Duodenal mucosa (tissue), 2 donors: ENCODE data around the gene COG4.
A peak's percentile ranks its signal among the peaks of the same experiment; 100 is the strongest.

Source experiments
- H3K27ac ChIP-seq: one replicate; pipeline ENCODE4 v1.7.0; 2013; ENCODE audit warnings: low read depth, low read length
- H3K27me3 ChIP-seq, 2 donors: one replicate each; pipeline ENCODE4 v1.7.0; 2013; ENCODE audit warnings: low read length in 2 of 2, control low read depth in 1 of 2; ENCODE audit not compliant: insufficient read depth in 2 of 2, control insufficient read depth in 1 of 2
- H3K36me3 ChIP-seq, 2 donors: one replicate each; pipeline ENCODE4 v1.7.0; 2013; ENCODE audit warnings: low read length in 2 of 2, control low read depth in 1 of 2; ENCODE audit not compliant: insufficient read depth in 2 of 2, control insufficient read depth in 1 of 2
- H3K4me1 ChIP-seq, 2 donors: one replicate each; pipeline ENCODE4 v1.7.0; 2013; ENCODE audit warnings: low read length in 2 of 2, control low read depth in 1 of 2; ENCODE audit not compliant: insufficient read depth in 2 of 2, control insufficient read depth in 1 of 2
- H3K4me3 ChIP-seq, 2 donors: one replicate each; pipeline ENCODE4 v1.7.0; 2013; ENCODE audit warnings: low read length in 2 of 2, low read depth in 1 of 2
- H3K9ac ChIP-seq, 2 donors: one replicate each; pipeline ENCODE4 v1.7.0; 2013; ENCODE audit warnings: low read length in 2 of 2, low read depth in 1 of 2
- H3K9me3 ChIP-seq, 2 donors: one replicate each; pipeline ENCODE4 v1.7.0; 2013; ENCODE audit warnings: low read length in 2 of 2, control low read depth in 1 of 2; ENCODE audit not compliant: control insufficient read depth in 1 of 2

The COG4 gene

DNA sequence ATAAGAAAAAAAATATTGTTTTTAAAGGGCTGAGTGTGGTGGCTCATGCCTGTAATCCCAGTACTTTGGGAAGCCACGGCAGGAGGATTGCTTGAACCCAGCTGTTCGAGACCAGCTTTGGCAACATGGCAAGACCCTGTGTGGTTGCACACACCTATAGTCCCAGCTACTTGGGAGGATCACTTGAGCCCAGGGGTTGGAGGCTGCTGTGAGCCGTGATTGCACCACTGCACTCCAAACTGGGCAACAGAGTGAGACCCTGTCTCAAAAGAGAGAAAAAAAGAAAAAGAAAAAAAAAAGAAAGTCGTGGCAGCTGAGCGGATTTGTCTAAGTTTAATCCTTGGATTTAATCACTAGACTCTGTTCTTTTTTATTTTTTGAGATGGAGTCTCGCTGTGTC, 75.3 kb downstream of the COG4 start:
- no peak overlapping the region for H3K27ac ChIP-seq
- H3K4me1 ChIP-seq = peaks cover 0 to 9% of the 10 kb centered on the region in 2 donors
- no peaks in the 10 kb centered on the region for H3K9me3 ChIP-seq
- no peak overlapping the region for H3K9ac ChIP-seq
- no peaks in the 10 kb centered on the region for H3K27me3 ChIP-seq
- H3K4me3 ChIP-seq = no peak overlapping the region
- H3K36me3 ChIP-seq = no peaks in the 10 kb centered on the region

DNA sequence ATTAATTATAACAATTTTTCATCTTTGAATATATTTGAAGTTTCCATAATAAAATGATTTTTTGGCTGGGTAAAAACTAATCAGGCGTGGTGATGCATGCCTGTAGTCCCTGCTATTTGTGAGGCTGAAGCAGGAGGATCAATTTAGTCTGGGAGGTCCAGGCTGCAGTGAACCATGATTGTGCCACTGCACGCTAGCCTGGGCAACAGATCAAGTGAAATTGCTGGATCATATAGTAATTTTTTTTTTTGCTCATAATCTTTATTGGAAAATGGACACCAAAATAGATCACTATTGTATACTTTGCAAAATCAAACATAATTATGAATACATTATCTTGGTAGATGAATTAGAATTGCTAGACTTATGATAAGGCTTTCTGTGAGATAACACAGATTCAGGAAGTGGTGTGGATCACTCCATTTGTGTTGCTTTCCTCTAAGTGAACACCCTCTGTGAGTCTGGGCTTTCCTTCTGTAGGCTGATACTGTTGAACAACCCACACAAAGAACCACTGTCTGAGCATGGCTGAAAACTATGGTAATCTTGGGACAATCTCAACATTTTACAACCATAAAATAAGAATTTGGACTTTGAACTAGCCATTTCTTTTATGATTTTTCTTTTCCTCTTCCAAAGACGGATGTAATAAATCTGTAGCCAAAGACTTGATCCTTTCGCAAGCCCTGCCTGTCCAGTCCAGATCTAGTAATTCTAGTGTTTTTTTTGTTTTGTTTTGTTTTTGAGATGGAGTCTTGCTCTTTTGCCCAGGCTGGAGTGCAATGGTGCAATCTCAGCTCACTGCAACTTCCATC, 78.9 kb downstream of the COG4 start:
- Histone ChIP-seq H3K27ac (no peak overlapping the region), H3K4me1 (peaks cover 7 to 16% of the 10 kb centered on the region in 2 donors), H3K9ac (no peak overlapping the region), H3K4me3 (no peak overlapping the region), H3K36me3 (no peaks in the 10 kb centered on the region), H3K27me3 (no peaks in the 10 kb centered on the region), H3K9me3 (no peaks in the 10 kb centered on the region)

DNA sequence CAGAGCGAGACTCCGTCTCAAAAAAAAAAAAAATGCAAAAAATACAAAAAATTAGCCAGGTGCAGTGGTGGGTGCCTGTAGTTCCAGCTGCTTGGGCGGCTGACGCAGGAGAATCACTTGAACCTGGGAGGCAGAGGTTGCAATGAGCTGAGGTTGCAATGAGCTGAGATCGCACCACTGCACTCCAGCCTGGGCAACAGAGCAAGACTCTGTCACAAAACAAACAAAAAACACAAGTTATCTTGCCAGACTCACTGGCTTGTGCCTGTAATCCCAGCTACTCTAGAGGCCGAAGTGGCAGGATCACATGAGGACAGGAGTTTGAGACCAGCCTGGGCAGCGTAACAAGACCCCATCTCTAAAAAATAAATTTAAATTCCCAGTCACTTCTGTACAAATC, 81.0 kb downstream of the COG4 start:
- Histone ChIP-seq H3K9ac (no peak overlapping the region), H3K4me1 (peaks cover 18 to 29% of the 10 kb centered on the region in 2 donors), H3K27me3 (no peaks in the 10 kb centered on the region), H3K36me3 (no peaks in the 10 kb centered on the region), H3K4me3 (no peak overlapping the region), H3K9me3 (no peaks in the 10 kb centered on the region), H3K27ac (no peak overlapping the region)

DNA sequence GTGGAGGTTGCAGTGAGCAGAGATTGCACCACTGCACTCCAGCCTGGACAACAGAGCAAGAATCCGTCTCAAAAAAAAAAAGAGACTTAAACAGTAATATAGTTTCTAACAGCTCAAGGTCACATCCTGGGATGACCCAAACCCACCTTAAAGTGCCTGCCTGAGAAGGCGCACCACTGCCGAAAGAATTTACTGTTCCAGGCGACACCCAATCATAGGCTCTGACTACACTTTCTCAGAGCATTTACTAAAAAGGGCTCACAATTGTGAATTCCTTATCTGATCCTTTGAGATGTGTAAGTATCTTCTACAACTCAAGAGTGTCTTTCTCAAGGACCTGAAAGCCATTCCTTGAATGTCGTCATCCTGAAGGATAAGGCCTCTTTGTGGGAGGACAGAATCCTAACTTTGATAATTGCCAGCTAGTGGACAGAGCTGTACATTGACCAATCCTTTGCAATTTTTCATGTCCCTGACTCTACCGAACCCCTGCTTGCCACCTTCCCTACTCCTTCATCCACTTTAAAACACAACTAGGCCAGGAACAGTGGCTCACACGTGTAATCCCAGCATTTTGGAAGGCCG, 81.9 kb downstream of the COG4 start:
- Histone ChIP-seq H3K27me3 (no peaks in the 10 kb centered on the region), H3K4me1 (peaks cover 26 to 38% of the 10 kb centered on the region in 2 donors), H3K27ac (no peak overlapping the region), H3K9me3 (no peaks in the 10 kb centered on the region), H3K9ac (no peak overlapping the region), H3K36me3 (no peaks in the 10 kb centered on the region), H3K4me3 (no peak overlapping the region)

DNA sequence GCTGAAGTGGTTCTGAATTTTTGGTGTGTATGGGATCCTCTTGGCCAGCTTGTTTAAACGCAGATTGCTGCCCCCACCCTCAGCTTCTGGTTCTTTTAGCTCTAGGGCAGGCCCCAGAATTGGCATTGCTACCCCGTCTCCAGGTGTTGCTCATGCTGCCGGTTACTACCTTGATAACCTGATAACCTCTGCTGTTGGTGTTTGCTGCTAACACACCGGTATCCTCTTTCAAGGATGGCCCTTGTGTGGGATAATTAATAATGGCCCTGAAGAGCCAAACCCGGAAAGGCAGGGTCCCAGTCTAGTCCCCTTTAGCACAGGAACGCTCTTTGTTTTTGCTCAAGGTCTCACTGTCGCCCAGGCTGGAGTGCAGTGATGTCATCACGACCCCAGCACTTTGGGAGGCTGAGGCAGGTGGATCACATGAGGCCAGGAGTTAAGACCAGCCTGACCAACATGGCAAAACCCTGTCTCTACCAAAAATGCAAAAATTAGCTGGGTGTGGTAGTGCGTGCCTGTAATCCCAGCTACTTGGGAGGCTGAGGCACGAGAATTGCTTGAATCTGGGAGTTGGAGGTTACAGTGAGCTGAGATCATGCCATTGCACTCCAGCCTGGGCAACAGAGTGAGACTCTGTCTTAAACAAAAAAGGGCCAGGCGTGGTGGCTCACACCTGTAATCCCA, 83.2 kb downstream of the COG4 start:
- Histone ChIP-seq H3K9ac (peak overlapping the region in 1 of 2 donors; percentile 64), H3K27ac (no peak overlapping the region), H3K4me3 (peak overlapping the region; percentile 70 to 82), H3K36me3 (no peaks in the 10 kb centered on the region), H3K4me1 (peaks cover 27 to 39% of the 10 kb centered on the region in 2 donors), H3K27me3 (no peaks in the 10 kb centered on the region), H3K9me3 (no peaks in the 10 kb centered on the region)

DNA sequence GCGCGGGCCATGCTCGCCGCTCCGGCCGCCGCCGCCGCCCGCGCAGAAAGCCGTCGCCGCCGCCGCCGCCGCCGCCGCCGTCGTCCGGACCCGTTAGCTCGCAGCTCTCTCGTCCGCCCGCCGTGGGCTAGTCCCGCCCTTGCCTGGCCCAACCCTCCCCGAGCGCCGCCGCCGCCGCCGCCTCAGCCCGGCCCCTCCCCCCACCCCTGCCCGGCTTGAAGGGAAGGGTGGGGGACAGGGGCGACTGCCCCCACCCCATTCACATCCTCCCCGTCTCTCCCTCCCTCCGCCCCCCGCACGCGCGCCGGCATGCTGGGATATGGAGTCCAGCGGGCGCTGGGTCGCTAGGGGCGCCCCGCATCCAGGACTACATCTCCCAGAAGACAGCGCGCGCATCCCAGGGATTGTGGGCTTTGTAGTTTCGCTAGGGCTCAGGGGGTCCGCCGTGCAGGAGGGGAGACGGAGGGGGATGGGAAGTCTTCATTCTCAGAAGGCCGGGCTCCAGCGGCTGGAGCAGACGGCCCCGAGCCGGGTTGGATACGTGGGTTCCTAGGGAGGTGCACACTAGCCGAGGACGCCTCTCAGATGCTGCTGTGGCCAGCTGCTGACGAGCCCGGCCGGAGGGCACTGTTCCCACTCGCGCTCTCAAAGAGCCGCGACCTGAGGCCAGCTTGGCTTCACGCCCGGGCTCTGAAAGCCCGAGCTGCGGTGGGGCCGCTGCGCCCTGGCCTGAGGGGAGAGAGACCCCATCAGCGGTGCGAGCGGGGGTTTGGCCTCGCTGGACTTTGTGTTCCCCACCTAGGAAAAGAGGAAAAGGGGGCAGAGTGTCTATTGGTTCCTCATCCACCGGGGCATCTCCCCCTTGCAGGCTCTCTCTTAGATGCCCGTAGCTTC, 84.1 kb downstream of the COG4 start, which contains the start of gene ST3GAL2:
ST3GAL2 (minus strand) TSS at position 132 of the 894 bp plus-strand sequence. CDS start 40,570 bp downstream, outside the sequence.
- Histone ChIP-seq H3K36me3 (no peaks in the 10 kb centered on the region), H3K4me3 (peak within 1 kb of the TSS; percentile 70 to 82), H3K9ac (peak within 1 kb of the TSS; percentile 64 to 65), H3K27me3 (no peaks in the 10 kb centered on the region), H3K27ac (peak within 1 kb of the TSS; percentile 25), H3K4me1 (peaks cover 27 to 43% of the 10 kb centered on the region in 2 donors), H3K9me3 (no peaks in the 10 kb centered on the region)

DNA sequence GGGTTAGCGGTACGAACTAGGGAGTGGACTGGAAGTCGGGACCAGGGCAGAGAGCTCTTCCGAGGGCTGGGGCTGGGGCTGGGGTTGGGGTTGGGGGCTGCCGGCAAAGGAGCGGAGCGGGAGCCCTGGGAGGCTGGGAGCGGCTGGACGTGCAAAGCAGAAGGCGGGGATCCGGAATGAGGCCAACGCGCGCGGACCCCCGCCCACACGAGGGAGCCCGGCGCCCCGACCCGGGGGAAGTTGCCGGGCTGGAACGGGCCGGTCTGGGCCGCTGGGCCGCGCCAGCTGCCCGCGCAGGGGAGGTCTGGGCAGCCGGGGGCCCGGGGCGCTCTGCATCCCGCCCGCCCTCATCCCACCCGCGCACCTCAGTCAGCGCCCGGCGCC, 84.8 kb downstream of the COG4 start:
- Histone ChIP-seq H3K4me3 (peak overlapping the region; percentile 70 to 73), H3K4me1 (peaks cover 31 to 43% of the 10 kb centered on the region in 2 donors), H3K27ac (no peak overlapping the region), H3K36me3 (no peaks in the 10 kb centered on the region), H3K9me3 (no peaks in the 10 kb centered on the region), H3K9ac (peak overlapping the region; percentile 57 to 65), H3K27me3 (no peaks in the 10 kb centered on the region)

DNA sequence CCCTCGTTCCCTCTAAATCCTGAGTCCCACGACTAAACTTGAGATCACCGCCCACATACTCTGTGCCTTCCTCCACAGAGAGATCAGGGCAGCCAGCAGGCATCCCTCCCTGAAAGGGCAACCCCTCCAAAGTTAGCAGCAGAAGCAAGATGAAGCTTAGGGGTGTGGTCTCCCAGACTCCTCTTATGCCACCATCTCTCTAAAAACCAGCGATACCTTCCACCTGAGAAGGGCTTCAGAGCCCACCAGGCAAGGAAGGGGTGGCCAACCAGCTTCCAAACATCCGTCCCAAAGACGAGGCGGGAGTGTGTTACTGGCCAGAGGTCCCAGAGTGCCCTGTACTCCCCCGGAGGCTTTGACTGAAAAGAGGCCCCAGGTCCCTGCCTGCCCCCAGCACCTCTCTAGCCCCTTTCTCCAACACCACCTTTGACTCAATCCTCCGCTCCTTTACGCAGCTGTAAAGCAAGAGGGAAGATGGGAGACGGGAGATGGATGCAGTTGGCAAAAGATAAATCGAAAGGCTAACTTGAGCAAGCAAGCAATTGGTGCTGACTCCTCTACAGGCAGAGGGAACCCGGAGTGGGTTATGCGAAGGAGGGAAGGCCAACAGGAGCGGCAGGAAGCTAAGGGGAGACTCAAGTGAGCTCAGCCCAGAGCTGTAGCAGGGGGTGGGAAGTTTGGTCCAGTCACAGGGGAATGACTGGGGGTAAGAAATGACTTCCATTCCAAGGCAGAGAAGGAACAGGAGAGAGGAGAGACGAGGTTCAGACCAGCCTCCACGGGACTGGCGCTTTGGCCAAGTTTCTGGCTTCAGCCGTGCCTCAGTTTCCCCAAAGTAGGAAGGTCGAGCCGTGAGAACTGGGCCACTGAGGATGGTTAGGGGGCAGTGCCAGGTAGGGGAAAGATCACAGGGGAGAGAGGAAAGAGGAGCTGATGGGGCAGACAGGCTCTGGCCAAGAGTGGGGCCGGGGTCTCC, 85.5 kb downstream of the COG4 start:
- H3K4me1 ChIP-seq = peaks cover 38 to 48% of the 10 kb centered on the region in 2 donors
- no peaks in the 10 kb centered on the region for H3K27me3 ChIP-seq
- no peaks in the 10 kb centered on the region for H3K36me3 ChIP-seq
- H3K9ac ChIP-seq = peak overlapping the region; percentile 57 to 65
- peak overlapping the region; percentile 70 to 73 for H3K4me3 ChIP-seq
- peak overlapping the region; percentile 22 for H3K27ac ChIP-seq
- no peaks in the 10 kb centered on the region for H3K9me3 ChIP-seq
